Stimulated activated naive CD4-positive, alpha-beta T cell treated with Interleukin-2 at 50 U/mL for 16 hours (primary cell): ENCODE data around the gene TYMS.

ENCODE experiments used
- DNase-seq: peaks from one replicate; lab custom pipeline; 2025; lab: John Stamatoyannopoulos, UW

TYMS gene

DNA sequence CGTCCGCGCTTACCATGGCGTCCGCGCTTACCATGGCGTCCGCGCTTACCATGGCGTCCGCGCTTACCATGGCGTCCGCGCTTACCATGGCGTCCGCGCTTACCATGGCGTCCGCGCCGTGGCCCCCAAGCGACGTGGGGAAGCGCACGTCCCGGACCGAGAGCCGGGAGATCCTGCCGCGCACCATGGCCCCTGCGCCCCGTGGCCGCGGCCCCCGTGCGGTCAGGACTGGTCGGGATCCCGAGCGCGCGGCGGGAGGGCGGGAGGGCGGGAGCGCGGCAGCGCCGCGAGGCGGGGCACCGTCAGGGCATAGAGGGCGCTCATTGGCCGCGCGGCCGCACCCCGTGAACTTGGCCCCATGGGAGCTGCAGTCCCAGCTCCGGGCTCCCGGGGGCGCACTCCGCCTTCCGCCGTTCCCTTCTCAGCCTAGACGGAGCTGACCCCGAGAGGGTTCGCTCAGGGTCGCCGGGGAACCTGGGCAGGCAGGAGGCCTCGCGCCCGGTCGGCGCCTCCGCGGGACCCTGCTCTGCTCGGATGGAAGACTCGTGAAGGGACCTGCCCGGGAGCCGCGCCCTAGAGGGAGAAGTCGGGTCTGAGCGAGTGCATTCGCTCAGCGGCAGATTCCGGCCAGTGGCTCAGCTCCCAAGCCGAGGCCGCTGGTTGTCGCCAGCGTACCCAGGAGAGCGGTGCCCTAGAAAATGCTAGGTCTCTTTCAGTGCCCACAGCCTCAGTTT is 55.1 kb downstream of the TYMS start, which contains the start of gene ENOSF1:
ENOSF1 (minus strand) TSS at position 230 of the 734 bp plus-strand sequence; CDS start at position 187, 43 bp downstream.
- DNase-seq: peak; percentile 74

DNA sequence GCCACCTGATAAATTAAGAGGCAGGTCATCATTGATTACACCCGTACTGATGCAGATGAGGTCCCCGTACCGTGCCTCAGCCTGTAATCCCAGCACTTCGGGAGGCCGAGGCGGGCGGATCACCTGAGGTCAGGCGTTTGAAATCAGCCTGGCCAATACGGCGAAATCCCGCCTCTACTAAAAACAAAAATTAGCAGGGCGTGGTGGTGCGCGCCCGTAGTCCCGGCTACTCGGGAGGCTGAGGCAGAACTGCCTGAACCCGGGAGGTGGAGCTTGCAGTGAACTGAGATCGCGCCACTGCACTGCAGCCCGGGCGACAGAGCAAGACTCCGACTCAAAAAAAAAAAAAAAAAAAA is 55.7 kb downstream of the TYMS start:
- no peak for DNase-seq

GRCh38 chr18:715626-716025 is 58.2 kb downstream of the TYMS start:
- DNase-seq: no peak

GRCh38 chr18:717003-717402 is 59.5 kb downstream of the TYMS start:
- DNase-seq: no peak
